K562 (cell line): ENCODE results near the gene GRWD1. TPM values are rescaled to one million over a fixed set of nuclear protein-coding genes. Genes with fewer than 3 reads are reported as not detected.

Experiments used
- ARHGAP35 ChIP-seq: fragments of 450-650 bp; IDR thresholded peaks from 2 replicates; pipeline ENCODE4 v1.6.1; 2018; ENCODE audit not compliant: partially characterized antibody
- ASH1L ChIP-seq: fragments of 450-650 bp; IDR thresholded peaks from 2 replicates; pipeline ENCODE4 v1.6.1; 2018; ENCODE audit warnings: borderline replicate concordance, mild to moderate bottlenecking, low read depth; ENCODE audit not compliant: partially characterized antibody
- ELF4 ChIP-seq: fragments of 450-650 bp; formaldehyde crosslinking; IDR thresholded peaks from 2 replicates; pipeline ENCODE4 v1.4.0; 2022; ENCODE audit warnings: missing genetic modification characterization
- IFI16 ChIP-seq: fragments of 250-450 bp; sonication (Bioruptor Pico); IDR thresholded peaks from 2 replicates; pipeline ENCODE4 v2.1.2; 2022; ENCODE audit warnings: mild to moderate bottlenecking, inconsistent platforms
- MAFF ChIP-seq: IDR thresholded peaks from 2 replicates; pipeline ENCODE4 v1.6.1; 2012; ENCODE audit warnings: low read length, improper control_type of control experiment
- NCOA1 ChIP-seq: fragments of 450-650 bp; IDR thresholded peaks from 2 replicates; pipeline ENCODE4 v1.6.1; 2016; ENCODE audit warnings: low read depth
- SNRNP70 ChIP-seq: fragments of 200-400 bp; formaldehyde crosslinking; optimal IDR thresholded peaks from 2 replicates; pipeline ENCODE3; 2017; ENCODE audit warnings: low read depth, low read length
- SRSF1 ChIP-seq: fragments of 200-400 bp; formaldehyde crosslinking; IDR thresholded peaks from 2 replicates; pipeline ENCODE4 v1.6.1; 2017; ENCODE audit warnings: mild to moderate bottlenecking, low read depth, low read length, moderate library complexity
- TAL1 ChIP-seq: fragments of 450-650 bp; IDR thresholded peaks from 2 replicates; pipeline ENCODE4 v1.6.1; 2016; ENCODE audit warnings: mild to moderate bottlenecking
- THRAP3 ChIP-seq: fragments of 450-650 bp; IDR thresholded peaks from 2 replicates; pipeline ENCODE4 v1.6.1; 2016; ENCODE audit warnings: mild to moderate bottlenecking, inconsistent platforms, borderline replicate concordance
- ZNF174 ChIP-seq: fragments of 250-450 bp; sonication (Bioruptor Pico); IDR thresholded peaks from 2 replicates; pipeline ENCODE4 v1.4.0; 2020; ENCODE audit warnings: mild to moderate bottlenecking
- ZNF785 ChIP-seq: fragments of 250-450 bp; sonication (Bioruptor Pico); IDR thresholded peaks from 2 replicates; pipeline ENCODE4 v1.4.0; 2020; ENCODE audit warnings: mild to moderate bottlenecking
- polyA plus RNA-seq, 8 experiments: library from polyadenylated mRNA; depleted of rRNA in 4 of 8; stranded (reverse) in 5 of 8; unstranded in 3 of 8; fragments of >200 nt; fragmentation: Nextera tagmentation in 2 of 8; fragmentation: Illumina TruSeq in 1 of 8; extraction: Ambion mirVana in 2 of 8; extraction: Trizol in 1 of 8; gene quantifications; 2 replicates each; pipeline versions ENCODE4 v1.2.1 to v1.2.3, GENCODE V29; 2011 to 2014; ENCODE audit warnings: inconsistent platforms in 1 of 8, missing spikeins in 1 of 8
- total RNA-seq, 7 experiments: library from RNA; depleted of rRNA in 6 of 7; stranded (reverse); fragments of >200 nt in 6 of 7; fragmentation: Illumina TruSeq in 2 of 7; extraction: Trizol in 2 of 7; gene quantifications; 2 replicates each; pipeline versions ENCODE4 v1.2.1 to v1.2.3, GENCODE V29; 2011 to 2021; ENCODE audit warnings: low replicate concordance in 1 of 7
- TF ChIP-seq, protein P1 (sequence below), 2 experiments: IDR thresholded peaks; 2 replicates each; pipeline ENCODE4 v1.6.1; 2011; ENCODE audit warnings: borderline replicate concordance in 1 of 2, control low read depth in 1 of 2, low read depth in 1 of 2, low read length in 1 of 2, mild to moderate bottlenecking in 1 of 2, mixed read lengths in 1 of 2, moderate library complexity in 1 of 2; ENCODE audit not compliant: insufficient read depth in 1 of 2, insufficient read length in 1 of 2, poor library complexity in 1 of 2, severe bottlenecking in 1 of 2; ENCODE audit errors: extremely low read depth in 1 of 2
- TF ChIP-seq, protein P2 (sequence below): fragments of 250-450 bp; sonication (Bioruptor Pico); IDR thresholded peaks from 2 replicates; pipeline ENCODE4 v1.4.0; 2020; ENCODE audit warnings: mild to moderate bottlenecking, moderate library complexity
- TF ChIP-seq, protein P3 (sequence below), 2 experiments: fragments of 450-650 bp; conservative IDR thresholded peaks; 2 replicates each; pipeline ENCODE4 v1.6.1; 2017; ENCODE audit warnings: mild to moderate bottlenecking in 2 of 2, moderate library complexity in 2 of 2
- TF ChIP-seq, protein P4 (sequence below): fragments of 250-450 bp; sonication (Bioruptor Pico); IDR thresholded peaks from 2 replicates; pipeline ENCODE4 v1.4.0; 2020; ENCODE audit warnings: mild to moderate bottlenecking
- TF ChIP-seq, protein P5 (sequence below): fragments of 450-650 bp; IDR thresholded peaks from 2 replicates; pipeline ENCODE4 v1.6.1; 2018; ENCODE audit warnings: mild to moderate bottlenecking, low read depth; ENCODE audit not compliant: partially characterized antibody

The GRWD1 gene
- total and polyA plus RNA-seq, 9 of the 15 experiments (the other 6 are each of a cell fraction or from before 2014, with no cell fraction given): 1.5 to 87.2 (median 24.5) TPM

DNA sequence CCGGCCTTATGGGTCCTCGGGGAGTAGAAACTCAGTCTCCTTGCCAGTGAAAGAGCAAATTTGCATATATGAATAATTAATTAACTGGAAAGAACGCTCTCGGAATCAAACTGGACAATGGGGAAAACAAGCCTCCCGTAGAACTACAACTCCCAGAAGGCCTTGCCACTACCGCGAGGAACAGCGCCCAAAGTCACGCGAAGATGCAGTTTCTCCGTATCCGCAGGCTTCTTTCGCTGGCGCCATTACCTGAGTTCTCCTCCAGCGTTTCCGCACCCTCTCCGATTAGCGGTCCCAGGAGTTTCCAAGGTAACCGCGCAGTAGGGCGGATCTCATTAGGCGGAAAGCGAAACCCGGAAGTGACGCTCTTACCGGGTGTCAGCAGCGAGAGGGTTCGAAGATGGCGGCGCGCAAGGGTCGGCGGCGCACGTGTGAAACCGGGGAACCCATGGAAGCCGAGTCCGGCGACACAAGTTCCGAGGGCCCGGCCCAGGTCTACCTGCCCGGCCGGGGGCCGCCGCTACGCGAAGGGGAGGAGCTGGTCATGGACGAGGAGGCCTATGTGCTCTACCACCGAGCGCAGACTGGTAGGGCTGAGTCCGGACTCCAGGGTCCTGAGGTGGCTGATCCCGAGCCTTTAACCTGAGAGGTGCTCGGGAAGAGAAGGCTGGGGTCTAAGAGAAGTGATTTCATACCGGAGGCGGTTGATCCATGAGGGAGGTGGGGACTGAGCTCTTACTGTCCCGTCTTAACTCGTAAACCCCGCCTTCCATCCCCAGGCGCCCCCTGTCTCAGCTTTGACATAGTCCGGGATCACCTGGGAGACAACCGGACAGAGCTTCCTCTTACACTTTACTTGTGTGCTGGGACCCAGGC is at the start of gene GRWD1 (continued):
- TF ChIP-seq, protein P1, sequence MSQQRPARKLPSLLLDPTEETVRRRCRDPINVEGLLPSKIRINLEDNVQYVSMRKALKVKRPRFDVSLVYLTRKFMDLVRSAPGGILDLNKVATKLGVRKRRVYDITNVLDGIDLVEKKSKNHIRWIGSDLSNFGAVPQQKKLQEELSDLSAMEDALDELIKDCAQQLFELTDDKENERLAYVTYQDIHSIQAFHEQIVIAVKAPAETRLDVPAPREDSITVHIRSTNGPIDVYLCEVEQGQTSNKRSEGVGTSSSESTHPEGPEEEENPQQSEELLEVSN (IDR thresholded peaks at IDR 0.05; ENCODE audit: borderline replicate concordance in 1 of 2, extremely low read depth in 1 of 2, insufficient read depth in 1 of 2, insufficient read length in 1 of 2, low read depth in 1 of 2, low read length in 1 of 2, poor library complexity in 1 of 2, severe bottlenecking in 1 of 2): peak; percentile 32 to 56
- TF ChIP-seq ARHGAP35: peak; percentile 89
- TF ChIP-seq, protein P2, sequence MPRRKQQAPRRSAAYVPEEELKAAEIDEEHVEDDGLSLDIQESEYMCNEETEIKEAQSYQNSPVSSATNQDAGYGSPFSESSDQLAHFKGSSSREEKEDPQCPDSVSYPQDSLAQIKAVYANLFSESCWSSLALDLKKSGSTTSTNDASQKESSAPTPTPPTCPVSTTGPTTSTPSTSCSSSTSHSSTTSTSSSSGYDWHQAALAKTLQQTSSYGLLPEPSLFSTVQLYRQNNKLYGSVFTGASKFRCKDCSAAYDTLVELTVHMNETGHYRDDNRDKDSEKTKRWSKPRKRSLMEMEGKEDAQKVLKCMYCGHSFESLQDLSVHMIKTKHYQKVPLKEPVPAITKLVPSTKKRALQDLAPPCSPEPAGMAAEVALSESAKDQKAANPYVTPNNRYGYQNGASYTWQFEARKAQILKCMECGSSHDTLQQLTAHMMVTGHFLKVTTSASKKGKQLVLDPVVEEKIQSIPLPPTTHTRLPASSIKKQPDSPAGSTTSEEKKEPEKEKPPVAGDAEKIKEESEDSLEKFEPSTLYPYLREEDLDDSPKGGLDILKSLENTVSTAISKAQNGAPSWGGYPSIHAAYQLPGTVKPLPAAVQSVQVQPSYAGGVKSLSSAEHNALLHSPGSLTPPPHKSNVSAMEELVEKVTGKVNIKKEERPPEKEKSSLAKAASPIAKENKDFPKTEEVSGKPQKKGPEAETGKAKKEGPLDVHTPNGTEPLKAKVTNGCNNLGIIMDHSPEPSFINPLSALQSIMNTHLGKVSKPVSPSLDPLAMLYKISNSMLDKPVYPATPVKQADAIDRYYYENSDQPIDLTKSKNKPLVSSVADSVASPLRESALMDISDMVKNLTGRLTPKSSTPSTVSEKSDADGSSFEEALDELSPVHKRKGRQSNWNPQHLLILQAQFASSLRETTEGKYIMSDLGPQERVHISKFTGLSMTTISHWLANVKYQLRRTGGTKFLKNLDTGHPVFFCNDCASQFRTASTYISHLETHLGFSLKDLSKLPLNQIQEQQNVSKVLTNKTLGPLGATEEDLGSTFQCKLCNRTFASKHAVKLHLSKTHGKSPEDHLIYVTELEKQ (CRISPR knock-in tag): no peak
- no peak for TF ChIP-seq ZNF174
- TF ChIP-seq TAL1: no peak
- 0 out of 2 replicates have a peak, but pooled peaks have one; percentile 60 for TF ChIP-seq THRAP3
- TF ChIP-seq, protein P3, sequence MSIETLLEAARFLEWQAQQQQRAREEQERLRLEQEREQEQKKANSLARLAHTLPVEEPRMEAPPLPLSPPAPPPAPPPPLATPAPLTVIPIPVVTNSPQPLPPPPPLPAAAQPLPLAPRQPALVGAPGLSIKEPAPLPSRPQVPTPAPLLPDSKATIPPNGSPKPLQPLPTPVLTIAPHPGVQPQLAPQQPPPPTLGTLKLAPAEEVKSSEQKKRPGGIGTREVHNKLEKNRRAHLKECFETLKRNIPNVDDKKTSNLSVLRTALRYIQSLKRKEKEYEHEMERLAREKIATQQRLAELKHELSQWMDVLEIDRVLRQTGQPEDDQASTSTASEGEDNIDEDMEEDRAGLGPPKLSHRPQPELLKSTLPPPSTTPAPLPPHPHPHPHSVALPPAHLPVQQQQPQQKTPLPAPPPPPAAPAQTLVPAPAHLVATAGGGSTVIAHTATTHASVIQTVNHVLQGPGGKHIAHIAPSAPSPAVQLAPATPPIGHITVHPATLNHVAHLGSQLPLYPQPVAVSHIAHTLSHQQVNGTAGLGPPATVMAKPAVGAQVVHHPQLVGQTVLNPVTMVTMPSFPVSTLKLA (conservative IDR thresholded peaks at IDR 0.05): peak; percentile 95 to 98
- TF ChIP-seq, protein P4, sequence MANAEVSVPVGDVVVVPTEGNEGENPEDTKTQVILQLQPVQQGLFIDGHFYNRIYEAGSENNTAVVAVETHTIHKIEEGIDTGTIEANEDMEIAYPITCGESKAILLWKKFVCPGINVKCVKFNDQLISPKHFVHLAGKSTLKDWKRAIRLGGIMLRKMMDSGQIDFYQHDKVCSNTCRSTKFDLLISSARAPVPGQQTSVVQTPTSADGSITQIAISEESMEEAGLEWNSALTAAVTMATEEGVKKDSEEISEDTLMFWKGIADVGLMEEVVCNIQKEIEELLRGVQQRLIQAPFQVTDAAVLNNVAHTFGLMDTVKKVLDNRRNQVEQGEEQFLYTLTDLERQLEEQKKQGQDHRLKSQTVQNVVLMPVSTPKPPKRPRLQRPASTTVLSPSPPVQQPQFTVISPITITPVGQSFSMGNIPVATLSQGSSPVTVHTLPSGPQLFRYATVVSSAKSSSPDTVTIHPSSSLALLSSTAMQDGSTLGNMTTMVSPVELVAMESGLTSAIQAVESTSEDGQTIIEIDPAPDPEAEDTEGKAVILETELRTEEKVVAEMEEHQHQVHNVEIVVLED: 0 out of 2 replicates have a peak, but pooled peaks have one; percentile 18
- TF ChIP-seq SRSF1: peak; percentile 70; the same call in 1 of the 2 replicates
- TF ChIP-seq ZNF785 (CRISPR knock-in tag): no peak
- peak; percentile 50 for TF ChIP-seq MAFF
- no peak for TF ChIP-seq IFI16
- TF ChIP-seq, protein P5, sequence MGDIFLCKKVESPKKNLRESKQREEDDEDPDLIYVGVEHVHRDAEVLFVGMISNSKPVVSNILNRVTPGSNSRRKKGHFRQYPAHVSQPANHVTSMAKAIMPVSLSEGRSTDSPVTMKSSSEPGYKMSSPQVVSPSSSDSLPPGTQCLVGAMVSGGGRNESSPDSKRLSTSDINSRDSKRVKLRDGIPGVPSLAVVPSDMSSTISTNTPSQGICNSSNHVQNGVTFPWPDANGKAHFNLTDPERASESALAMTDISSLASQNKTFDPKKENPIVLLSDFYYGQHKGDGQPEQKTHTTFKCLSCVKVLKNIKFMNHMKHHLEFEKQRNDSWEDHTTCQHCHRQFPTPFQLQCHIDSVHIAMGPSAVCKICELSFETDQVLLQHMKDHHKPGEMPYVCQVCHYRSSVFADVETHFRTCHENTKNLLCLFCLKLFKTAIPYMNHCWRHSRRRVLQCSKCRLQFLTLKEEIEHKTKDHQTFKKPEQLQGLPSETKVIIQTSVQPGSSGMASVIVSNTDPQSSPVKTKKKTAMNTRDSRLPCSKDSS: no peak
- TF ChIP-seq NCOA1: no peak
- TF ChIP-seq ELF4: peak; percentile 77; the same call in 1 of the 2 replicates
- TF ChIP-seq ASH1L: peak; percentile 70
- peak; percentile 19 for TF ChIP-seq SNRNP70
